Astrocyte (in vitro differentiated cells and primary cell): ENCODE measurements around the gene AATK. TPM values are rescaled to one million over a fixed set of nuclear protein-coding genes. Genes with fewer than 3 reads are reported as not detected.

Source experiments
- DNase-seq: peaks from one replicate; pipeline ENCODE4 v3.0.0-alpha.2; 2010; ENCODE audit warnings: low read depth
- FAIRE-seq: peaks from 2 replicates; lab custom pipeline; 2011; peaks lifted over from hg19 to GRCh38; lab: Jason Lieb, UNC
- H2AFZ ChIP-seq: 2 replicates; pipeline ENCODE4 v1.6.0; 2012; ENCODE audit warnings: low read depth, low read length, inconsistent platforms
- H3K27ac ChIP-seq: 2 replicates; pipeline ENCODE4 v1.5.1; 2011; ENCODE audit warnings: low read depth, low read length, inconsistent platforms
- H3K27me3 ChIP-seq: 2 replicates; pipeline ENCODE4 v1.6.0; 2011; ENCODE audit warnings: low read length, inconsistent platforms; ENCODE audit not compliant: insufficient read depth
- H3K36me3 ChIP-seq: 2 replicates; pipeline ENCODE4 v1.5.1; 2011; ENCODE audit warnings: low read length, inconsistent platforms; ENCODE audit not compliant: insufficient read depth
- H3K4me1 ChIP-seq: 2 replicates; pipeline ENCODE4 v1.5.1; 2011; ENCODE audit warnings: low read length, inconsistent platforms; ENCODE audit not compliant: insufficient read depth
- H3K4me2 ChIP-seq: 2 replicates; pipeline ENCODE4 v1.6.0; 2012; ENCODE audit warnings: low read length, inconsistent platforms
- H3K4me3 ChIP-seq: 2 replicates; pipeline ENCODE4 v1.5.1; 2011; ENCODE audit warnings: low read depth, mild to moderate bottlenecking, low read length, inconsistent platforms; ENCODE audit not compliant: insufficient read depth
- H3K79me2 ChIP-seq: 2 replicates; pipeline ENCODE4 v1.6.0; 2012; ENCODE audit warnings: mild to moderate bottlenecking, low read length, inconsistent platforms; ENCODE audit not compliant: insufficient read depth
- H3K9ac ChIP-seq: 2 replicates; pipeline ENCODE4 v1.6.0; 2012; ENCODE audit warnings: mild to moderate bottlenecking, low read length, inconsistent platforms
- H3K9me3 ChIP-seq: 2 replicates; pipeline ENCODE4 v1.5.1; 2012; ENCODE audit warnings: low read depth, mild to moderate bottlenecking, low read length, inconsistent platforms; ENCODE audit not compliant: insufficient read depth
- H4K20me1 ChIP-seq: 2 replicates; pipeline ENCODE4 v1.6.0; 2012; ENCODE audit warnings: low read length, inconsistent platforms; ENCODE audit not compliant: insufficient read depth
- H3K27ac Mint-ChIP-seq: one replicate; pipeline ENCODE4 v1.8.0; 2021; ENCODE audit warnings: mild to moderate bottlenecking, mixed read lengths; ENCODE audit not compliant: unreplicated experiment
- H3K27me3 Mint-ChIP-seq: one replicate; pipeline ENCODE4 v1.8.0; 2021; ENCODE audit warnings: low read depth, mixed read lengths; ENCODE audit not compliant: unreplicated experiment
- H3K36me3 Mint-ChIP-seq: one replicate; pipeline ENCODE4 v1.8.0; 2021; ENCODE audit warnings: low read depth, mixed read lengths; ENCODE audit not compliant: unreplicated experiment
- H3K4me1 Mint-ChIP-seq: one replicate; pipeline ENCODE4 v1.8.0; 2021; ENCODE audit warnings: low read depth, mixed read lengths; ENCODE audit not compliant: unreplicated experiment
- H3K4me3 Mint-ChIP-seq: one replicate; pipeline ENCODE4 v1.8.0; 2021; ENCODE audit warnings: mild to moderate bottlenecking, moderate library complexity, mixed read lengths; ENCODE audit not compliant: unreplicated experiment
- H3K9me3 Mint-ChIP-seq: one replicate; pipeline ENCODE4 v1.8.0; 2021; ENCODE audit warnings: mild to moderate bottlenecking, mixed read lengths; ENCODE audit not compliant: unreplicated experiment
- EZH2 ChIP-seq: IDR thresholded peaks from 2 replicates; pipeline ENCODE4 v1.6.1; 2012; ENCODE audit warnings: mild to moderate bottlenecking, low read length, inconsistent platforms; ENCODE audit not compliant: insufficient read depth
- total RNA-seq: library from RNA; stranded (reverse); gene quantifications from 2 replicates; pipeline ENCODE4 v1.2.1, GENCODE V29; 2021
- TF ChIP-seq, protein P1 (sequence below): IDR thresholded peaks from 2 replicates; pipeline ENCODE4 v1.5.1; 2011; ENCODE audit warnings: low read depth, mild to moderate bottlenecking, inconsistent platforms, low read length, moderate library complexity; ENCODE audit not compliant: insufficient read depth

The AATK gene
- total RNA-seq, 1 donor from 2014 or later: 0.54 TPM

DNA sequence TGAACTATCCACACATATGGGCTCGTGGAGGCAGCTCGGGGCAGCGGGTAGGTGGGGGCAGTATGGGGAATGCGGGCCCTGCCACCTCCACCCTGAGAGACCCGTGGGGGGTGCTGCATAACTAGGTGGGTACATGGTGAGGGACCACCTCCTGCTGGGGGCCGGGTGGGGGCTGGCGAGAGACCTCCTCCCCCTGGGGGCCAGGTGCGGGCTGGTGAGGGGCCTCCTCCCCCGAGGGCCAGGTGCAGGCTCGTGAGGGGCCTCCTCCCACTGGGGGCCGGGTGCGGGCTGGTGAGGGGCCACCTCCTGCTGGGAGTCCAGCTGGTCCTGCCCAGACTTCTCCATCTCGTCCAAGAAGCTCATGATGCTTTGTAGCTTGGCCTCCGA lies 31.4 kb upstream of the AATK start:
- Histone ChIP-seq H3K4me2 (no peak overlapping the region), H3K79me2 (no peaks in the 10 kb centered on the region), H3K4me3 (no peak overlapping the region), H3K27me3 (no peaks in the 10 kb centered on the region), H3K27ac (no peak overlapping the region), H3K9me3 (no peaks in the 10 kb centered on the region), H4K20me1 (no peaks in the 10 kb centered on the region), H3K4me1 (no peaks in the 10 kb centered on the region), H2AFZ (no peak overlapping the region), H3K9ac (no peak overlapping the region), H3K36me3 (no peaks in the 10 kb centered on the region)
- no peak for DNase-seq
- no peak for FAIRE-seq
- H3K4me1 Mint-ChIP-seq: no peaks in the 10 kb centered on the region
- no peak overlapping the region for H3K27ac Mint-ChIP-seq
- peaks cover 3% of the 10 kb centered on the region for H3K36me3 Mint-ChIP-seq
- no peaks in the 10 kb centered on the region for H3K9me3 Mint-ChIP-seq
- TF ChIP-seq, protein P1, sequence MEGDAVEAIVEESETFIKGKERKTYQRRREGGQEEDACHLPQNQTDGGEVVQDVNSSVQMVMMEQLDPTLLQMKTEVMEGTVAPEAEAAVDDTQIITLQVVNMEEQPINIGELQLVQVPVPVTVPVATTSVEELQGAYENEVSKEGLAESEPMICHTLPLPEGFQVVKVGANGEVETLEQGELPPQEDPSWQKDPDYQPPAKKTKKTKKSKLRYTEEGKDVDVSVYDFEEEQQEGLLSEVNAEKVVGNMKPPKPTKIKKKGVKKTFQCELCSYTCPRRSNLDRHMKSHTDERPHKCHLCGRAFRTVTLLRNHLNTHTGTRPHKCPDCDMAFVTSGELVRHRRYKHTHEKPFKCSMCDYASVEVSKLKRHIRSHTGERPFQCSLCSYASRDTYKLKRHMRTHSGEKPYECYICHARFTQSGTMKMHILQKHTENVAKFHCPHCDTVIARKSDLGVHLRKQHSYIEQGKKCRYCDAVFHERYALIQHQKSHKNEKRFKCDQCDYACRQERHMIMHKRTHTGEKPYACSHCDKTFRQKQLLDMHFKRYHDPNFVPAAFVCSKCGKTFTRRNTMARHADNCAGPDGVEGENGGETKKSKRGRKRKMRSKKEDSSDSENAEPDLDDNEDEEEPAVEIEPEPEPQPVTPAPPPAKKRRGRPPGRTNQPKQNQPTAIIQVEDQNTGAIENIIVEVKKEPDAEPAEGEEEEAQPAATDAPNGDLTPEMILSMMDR: no peak
- no peak for TF ChIP-seq EZH2
- H3K27me3 Mint-ChIP-seq: no peaks in the 10 kb centered on the region
- H3K4me3 Mint-ChIP-seq: no peak overlapping the region

GRCh38 chr17:81196505-81197408 lies 30.7 kb upstream of the AATK start:
- Histone ChIP-seq H3K36me3 (no peaks in the 10 kb centered on the region), H2AFZ (no peak overlapping the region), H3K4me3 (no peak overlapping the region), H3K27me3 (no peaks in the 10 kb centered on the region), H3K4me2 (no peak overlapping the region), H3K9me3 (no peaks in the 10 kb centered on the region), H3K27ac (no peak overlapping the region), H3K79me2 (no peaks in the 10 kb centered on the region), H3K4me1 (no peaks in the 10 kb centered on the region), H4K20me1 (no peaks in the 10 kb centered on the region), H3K9ac (no peak overlapping the region)
- FAIRE-seq (no peak), DNase-seq (no peak)
- no peaks in the 10 kb centered on the region for H3K27me3 Mint-ChIP-seq
- no peak overlapping the region for H3K27ac Mint-ChIP-seq
- H3K4me1 Mint-ChIP-seq: no peaks in the 10 kb centered on the region
- peaks cover 3% of the 10 kb centered on the region for H3K36me3 Mint-ChIP-seq
- H3K9me3 Mint-ChIP-seq: no peaks in the 10 kb centered on the region
- H3K4me3 Mint-ChIP-seq: no peak overlapping the region
- no peak for TF ChIP-seq EZH2
- TF ChIP-seq, protein P1: no peak

DNA sequence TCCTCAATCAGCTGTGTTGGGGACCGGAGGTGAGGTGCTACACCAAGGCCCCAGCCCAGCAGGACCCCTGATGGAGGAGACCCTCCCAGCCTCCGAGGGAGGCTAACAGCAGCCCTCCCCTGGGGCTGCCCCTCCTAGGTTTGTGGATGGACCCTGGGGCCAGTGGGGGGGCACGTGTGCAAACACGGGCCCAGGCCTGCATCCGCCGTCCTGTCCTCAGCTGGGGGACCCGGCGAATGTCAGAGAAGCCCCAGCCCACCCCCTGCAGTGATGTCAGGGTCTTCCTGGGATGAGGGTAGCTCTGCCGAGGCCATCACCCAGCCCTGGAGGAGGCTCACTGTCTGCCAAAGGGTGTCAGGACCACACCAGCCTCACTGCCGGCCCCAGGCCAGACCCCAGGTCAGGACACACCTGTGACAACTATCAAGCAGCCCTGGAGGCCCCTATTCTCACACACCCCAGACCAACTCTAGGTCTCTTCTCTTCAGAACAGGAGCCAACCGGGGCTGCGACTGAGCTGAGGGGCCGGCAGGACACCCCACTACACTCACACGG lies 30.0 kb upstream of the AATK start:
- Histone ChIP-seq H4K20me1 (no peaks in the 10 kb centered on the region), H3K9me3 (no peaks in the 10 kb centered on the region), H3K4me2 (no peak overlapping the region), H3K27ac (no peak overlapping the region), H3K27me3 (no peaks in the 10 kb centered on the region), H3K9ac (no peak overlapping the region), H3K36me3 (no peaks in the 10 kb centered on the region), H3K4me3 (no peak overlapping the region), H3K79me2 (no peaks in the 10 kb centered on the region), H3K4me1 (no peaks in the 10 kb centered on the region), H2AFZ (no peak overlapping the region)
- H3K4me3 Mint-ChIP-seq: no peak overlapping the region
- H3K36me3 Mint-ChIP-seq: peaks cover 3% of the 10 kb centered on the region
- no peaks in the 10 kb centered on the region for H3K27me3 Mint-ChIP-seq
- no peaks in the 10 kb centered on the region for H3K9me3 Mint-ChIP-seq
- no peaks in the 10 kb centered on the region for H3K4me1 Mint-ChIP-seq
- TF ChIP-seq, protein P1: no peak
- no peak for TF ChIP-seq EZH2
- FAIRE-seq: no peak
- DNase-seq: no peak
- no peak overlapping the region for H3K27ac Mint-ChIP-seq
